GM23338 (cell line): ENCODE results near the gene SNRPF. TPM values are rescaled to one million over a fixed set of nuclear protein-coding genes. Genes with fewer than 3 reads are reported as not detected.
A peak's percentile ranks its signal among the peaks of the same experiment; 100 is the strongest.

Experiments
- ATAC-seq: fragments of 200-7000 bp; cut with Tn5 transposase; 3 replicates; pipeline ENCODE4 v1.9.1; 2020
- DNase-seq: peaks from one replicate; pipeline ENCODE4 v3.0.0-alpha.2; 2015; ENCODE audit warnings: low spot score
- H2AFZ ChIP-seq: fragments of 200-600 bp; sonication (generic); 2 replicates; pipeline ENCODE4 v1.8.0; 2016; ENCODE audit warnings: antibody characterized with exemption, mild to moderate bottlenecking, moderate library complexity
- H3F3A ChIP-seq: fragments of 200-600 bp; sonication (generic); replicated peaks from 2 replicates; pipeline ENCODE4 v1.8.0; 2017; ENCODE audit warnings: antibody characterized with exemption, mixed run types, low read depth
- H3K27ac ChIP-seq: fragments of 200-600 bp; sonication (generic); 2 replicates; pipeline ENCODE4 v1.6.1; 2016; ENCODE audit warnings: low read depth
- H3K27me3 ChIP-seq: fragments of 200-600 bp; sonication (generic); 2 replicates; pipeline ENCODE4 v1.8.0; 2016; ENCODE audit warnings: mild to moderate bottlenecking, mixed run types, moderate library complexity; ENCODE audit not compliant: insufficient read depth
- H3K36me3 ChIP-seq: fragments of 200-600 bp; sonication (generic); 2 replicates; pipeline ENCODE4 v1.8.0; 2016; ENCODE audit warnings: mild to moderate bottlenecking; ENCODE audit not compliant: insufficient read depth
- H3K4me1 ChIP-seq: fragments of 200-600 bp; sonication (generic); 2 replicates; pipeline ENCODE4 v1.8.0; 2016; ENCODE audit warnings: mild to moderate bottlenecking, moderate library complexity; ENCODE audit not compliant: insufficient read depth
- H3K4me2 ChIP-seq: fragments of 200-600 bp; sonication (generic); 2 replicates; pipeline ENCODE4 v1.7.1; 2017; ENCODE audit warnings: mixed run types
- H3K4me3 ChIP-seq: fragments of 200-600 bp; sonication (generic); 2 replicates; pipeline ENCODE4 v1.6.1; 2016; ENCODE audit warnings: mixed run types
- H3K79me2 ChIP-seq: fragments of 200-600 bp; sonication (generic); replicated peaks from 2 replicates; pipeline ENCODE4 v1.8.0; 2017; ENCODE audit warnings: mild to moderate bottlenecking; ENCODE audit not compliant: insufficient read depth
- H3K9me2 ChIP-seq: fragments of 200-600 bp; sonication (generic); 2 replicates; pipeline ENCODE4 v1.8.0; 2017; ENCODE audit not compliant: insufficient read depth
- H4K20me1 ChIP-seq: fragments of 200-600 bp; sonication (generic); replicated peaks from 2 replicates; pipeline ENCODE4 v1.8.0; 2017; ENCODE audit warnings: mild to moderate bottlenecking; ENCODE audit not compliant: insufficient read depth
- H3K27ac Mint-ChIP-seq: 2 replicates; pipeline ENCODE4 v1.8.0; 2020; ENCODE audit warnings: inconsistent platforms, mild to moderate bottlenecking, moderate library complexity, mixed read lengths
- H3K27me3 Mint-ChIP-seq: 3 replicates; pipeline ENCODE4 v1.8.0; 2022; ENCODE audit warnings: low read depth, mild to moderate bottlenecking, moderate library complexity, mixed read lengths, inconsistent platforms; ENCODE audit not compliant: insufficient read depth, poor library complexity
- H3K36me3 Mint-ChIP-seq: 3 replicates; pipeline ENCODE4 v1.8.0; 2021; ENCODE audit warnings: low read depth, mild to moderate bottlenecking, inconsistent platforms, moderate library complexity, mixed read lengths
- H3K4me1 Mint-ChIP-seq: 3 replicates; pipeline ENCODE4 v1.8.0; 2020; ENCODE audit warnings: mild to moderate bottlenecking, inconsistent platforms, mixed read lengths
- H3K4me3 Mint-ChIP-seq: 3 replicates; pipeline ENCODE4 v1.8.0; 2021; ENCODE audit warnings: moderate library complexity, mild to moderate bottlenecking, inconsistent platforms, mixed read lengths
- H3K9me3 Mint-ChIP-seq: 3 replicates; pipeline ENCODE4 v1.8.0; 2020; ENCODE audit warnings: moderate library complexity, mild to moderate bottlenecking, inconsistent platforms, mixed read lengths
- CREB1 ChIP-seq: fragments of 250-450 bp; sonication (Bioruptor Pico); IDR thresholded peaks from 2 replicates; pipeline ENCODE4 v1.5.0; 2020; ENCODE audit warnings: low read depth, mild to moderate bottlenecking, moderate library complexity
- ETS1 ChIP-seq: IDR thresholded peaks from 2 replicates; pipeline ENCODE4 v1.6.1; 2016; ENCODE audit warnings: antibody characterized with exemption
- EZH2 ChIP-seq: fragments of 200-600 bp; sonication (generic); IDR thresholded peaks from one replicate; pipeline ENCODE4 v1.8.0; 2017; ENCODE audit warnings: antibody characterized with exemption, mild to moderate bottlenecking, low read depth; ENCODE audit not compliant: unreplicated experiment
- JUNB ChIP-seq: IDR thresholded peaks from one replicate; pipeline ENCODE4 v1.6.1; 2016; ENCODE audit warnings: antibody characterized with exemption; ENCODE audit not compliant: unreplicated experiment
- NANOG ChIP-seq: IDR thresholded peaks from 2 replicates; pipeline ENCODE4 v1.6.1; 2016; ENCODE audit warnings: antibody characterized with exemption, borderline replicate concordance
- POLR2AphosphoS5 ChIP-seq: IDR thresholded peaks from 2 replicates; pipeline ENCODE4 v1.6.1; 2016; ENCODE audit warnings: antibody characterized with exemption, low read depth
- REST ChIP-seq: IDR thresholded peaks from one replicate; pipeline ENCODE4 v1.6.1; 2018; ENCODE audit warnings: antibody characterized with exemption; ENCODE audit not compliant: unreplicated experiment
- STAT1 ChIP-seq: IDR thresholded peaks from one replicate; pipeline ENCODE4 v1.6.1; 2016; ENCODE audit warnings: antibody characterized with exemption; ENCODE audit not compliant: unreplicated experiment
- ZNF114 ChIP-seq: fragments of 250-450 bp; sonication (Bioruptor Pico); IDR thresholded peaks from 2 replicates; pipeline ENCODE4 v1.5.0; 2020; ENCODE audit warnings: mild to moderate bottlenecking, moderate library complexity
- ZNF331 ChIP-seq: fragments of 250-450 bp; sonication (Bioruptor Pico); IDR thresholded peaks from 2 replicates; pipeline ENCODE4 v1.5.0; 2020; ENCODE audit warnings: low read depth, mild to moderate bottlenecking, moderate library complexity
- polyA plus RNA-seq: library from polyadenylated mRNA; unstranded; fragments of >200 nt; fragmentation: Nextera tagmentation; extraction: Ambion mirVana; gene quantifications from 2 replicates; pipeline ENCODE4 v1.2.1, GENCODE V29; 2016
- total RNA-seq: library from RNA; depleted of rRNA; stranded (reverse); fragments of >200 nt; shearing (Covaris generic); gene quantifications from 2 replicates; pipeline ENCODE4 v1.2.3, GENCODE V29; 2014

The SNRPF gene
- total and polyA plus RNA-seq, 2 experiments from 2014 or later: 31.1 to 475 TPM

GRCh38 chr12:95852133-95852532, 6.6 kb upstream of the SNRPF start:
- Histone ChIP-seq H3K4me1 (peaks cover 12% of the 10 kb centered on the region; the same call in 1 of the 2 replicates), H3K36me3 (no peaks in the 10 kb centered on the region), H2AFZ (no peak overlapping the region), H3K4me3 (no peak overlapping the region), H3K27me3 (no peaks in the 10 kb centered on the region), H4K20me1 (no peaks in the 10 kb centered on the region), H3K27ac (no peak overlapping the region), H3F3A (no peaks in the 10 kb centered on the region), H3K4me2 (no peak overlapping the region), H3K79me2 (no peaks in the 10 kb centered on the region), H3K9me2 (no peaks in the 10 kb centered on the region)
- Mint-ChIP-seq H3K27ac (no peak overlapping the region), H3K9me3 (no peaks in the 10 kb centered on the region), H3K4me3 (no peak overlapping the region), H3K36me3 (no peaks in the 10 kb centered on the region), H3K4me1 (peaks cover 11% of the 10 kb centered on the region; the same call in 2 of the 3 replicates), H3K27me3 (peaks cover 3% of the 10 kb centered on the region)
- DNase-seq (no peak), ATAC-seq (no peak)
- TF ChIP-seq STAT1: no peak
- TF ChIP-seq CREB1 (CRISPR knock-in tag): no peak
- TF ChIP-seq POLR2AphosphoS5: no peak
- TF ChIP-seq ZNF114 (CRISPR knock-in tag): no peak
- TF ChIP-seq REST: no peak

GRCh38 chr12:95857156-95857555, 1.6 kb upstream of the SNRPF start:
- ATAC-seq: peak; percentile 40

GRCh38 chr12:95857799-95858198, 953 bp upstream of the SNRPF start:
- Histone ChIP-seq H3K27ac (no peak overlapping the region), H4K20me1 (peaks cover 7% of the 10 kb centered on the region), H2AFZ (peak overlapping the region; percentile 96), H3K27me3 (no peaks in the 10 kb centered on the region), H3K4me3 (peak overlapping the region; percentile 88), H3K79me2 (peaks cover 39% of the 10 kb centered on the region), H3K9me2 (no peaks in the 10 kb centered on the region), H3K4me2 (peak overlapping the region; percentile 87), H3F3A (no peaks in the 10 kb centered on the region), H3K36me3 (peaks cover 19% of the 10 kb centered on the region), H3K4me1 (peaks cover 16% of the 10 kb centered on the region)
- H3K27ac Mint-ChIP-seq: peak overlapping the region; percentile 3; the same call in 1 of the 2 replicates
- no peaks in the 10 kb centered on the region for H3K27me3 Mint-ChIP-seq
- no peak overlapping the region for H3K4me3 Mint-ChIP-seq
- peaks cover 28% of the 10 kb centered on the region for H3K36me3 Mint-ChIP-seq
- ATAC-seq (peak; percentile 32), DNase-seq (peak; percentile 39)
- H3K4me1 Mint-ChIP-seq: peaks cover 18% of the 10 kb centered on the region
- H3K9me3 Mint-ChIP-seq: peaks cover 14% of the 10 kb centered on the region; the same call in 2 of the 3 replicates
- TF ChIP-seq ZNF114 (CRISPR knock-in tag): no peak
- TF ChIP-seq ETS1: no peak
- TF ChIP-seq EZH2: no peak
- TF ChIP-seq JUNB: no peak
- no peak for TF ChIP-seq CREB1 (CRISPR knock-in tag)
- TF ChIP-seq ZNF331: no peak
- no peak for TF ChIP-seq REST

More at GRCh38 chr12:95857156-95857555, 1.6 kb upstream of the SNRPF start:
- Histone ChIP-seq H3K36me3 (peaks cover 13% of the 10 kb centered on the region), H3K27ac (no peak overlapping the region), H3K9me2 (no peaks in the 10 kb centered on the region), H4K20me1 (peaks cover 7% of the 10 kb centered on the region), H3K4me2 (peak overlapping the region; percentile 87), H3K79me2 (peaks cover 33% of the 10 kb centered on the region), H3K4me1 (peaks cover 16% of the 10 kb centered on the region), H3F3A (no peaks in the 10 kb centered on the region), H3K27me3 (no peaks in the 10 kb centered on the region), H2AFZ (peak overlapping the region; percentile 96), H3K4me3 (peak overlapping the region; percentile 88)
- Mint-ChIP-seq H3K4me3 (no peak overlapping the region), H3K9me3 (peaks cover 12% of the 10 kb centered on the region; the same call in 2 of the 3 replicates), H3K27ac (no peak overlapping the region), H3K36me3 (peaks cover 21% of the 10 kb centered on the region), H3K4me1 (peaks cover 18% of the 10 kb centered on the region), H3K27me3 (peaks cover 3% of the 10 kb centered on the region)
- peak; percentile 77 for DNase-seq
- TF ChIP-seq EZH2 (no peak), POLR2AphosphoS5 (no peak), NANOG (no peak), STAT1 (no peak), ZNF114 (CRISPR knock-in tag) (0 out of 2 replicates have a peak, but pooled peaks have one; percentile 34)
